ENCODE data around the gene HBS1L.

HBS1L gene

DNA sequence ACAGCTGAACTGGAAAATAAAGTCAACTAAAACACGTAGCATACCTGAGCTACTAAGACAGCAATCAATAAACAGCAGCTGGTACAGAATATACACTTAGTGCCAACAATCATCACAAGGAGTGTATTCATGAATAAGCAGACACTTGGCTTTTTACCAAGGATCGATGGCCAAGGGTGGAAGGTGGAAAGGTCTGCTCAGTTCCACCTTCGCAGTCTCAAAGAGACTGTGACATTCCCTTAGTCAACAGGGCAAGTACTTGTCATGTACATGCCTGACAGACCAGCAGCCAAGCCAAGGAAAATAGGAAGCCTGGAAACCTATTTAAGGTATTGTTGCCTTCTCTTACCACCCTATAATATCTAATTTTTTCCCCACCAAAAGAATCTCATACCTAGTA is 21.4 kb downstream of the HBS1L start:
- no peak for DNase-seq

DNA sequence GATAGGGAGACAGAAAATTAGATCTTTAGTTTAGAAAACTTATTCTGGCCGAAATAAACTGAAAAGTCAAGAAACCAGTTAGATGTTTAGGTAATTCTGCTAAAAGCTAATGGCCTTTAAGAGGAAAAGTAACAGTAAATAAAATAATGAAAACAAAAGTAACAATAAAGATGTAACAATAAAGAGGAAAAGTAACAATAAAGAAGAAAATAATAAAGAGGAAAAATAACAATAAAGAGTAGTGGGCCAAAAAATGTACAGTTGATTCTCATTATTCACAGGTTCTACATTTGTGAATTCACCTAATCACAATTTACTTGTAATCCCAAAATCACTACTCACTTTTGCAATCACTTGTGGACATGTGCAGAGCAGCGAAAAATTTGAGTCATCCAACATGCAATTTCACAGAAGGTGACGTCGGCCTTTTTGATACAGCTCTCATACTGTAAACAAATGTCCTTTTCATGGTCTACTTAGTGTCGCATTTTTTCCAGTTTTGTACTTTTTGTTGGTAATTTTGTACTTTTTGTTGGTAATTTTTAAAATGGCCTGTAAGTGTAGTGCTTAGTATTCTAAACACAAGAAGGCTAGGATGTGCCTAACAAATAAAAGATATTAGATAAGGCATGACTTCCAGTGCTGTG is 24.0 kb downstream of the HBS1L start:
- no peak for DNase-seq

DNA sequence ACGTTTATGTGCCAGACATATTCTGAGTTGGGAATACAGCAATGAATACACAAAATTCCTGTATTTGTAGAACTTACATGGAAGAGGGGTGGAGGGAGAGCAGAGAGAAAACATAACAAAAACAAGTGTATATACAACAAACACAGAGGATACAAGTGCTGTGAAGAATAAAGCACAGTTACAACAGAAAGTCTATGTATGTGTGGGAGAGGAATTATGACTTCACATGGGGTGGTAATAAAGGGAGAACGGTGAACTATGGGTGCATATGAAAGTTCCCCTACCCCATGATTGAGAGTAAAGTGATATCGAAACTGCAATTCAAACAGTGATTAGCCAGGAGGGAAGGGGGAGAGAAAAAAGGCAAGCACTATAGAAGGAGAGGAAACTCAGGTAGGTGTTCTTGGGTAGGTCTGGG is 24.6 kb downstream of the HBS1L start:
- DNase-seq: no peak

DNA sequence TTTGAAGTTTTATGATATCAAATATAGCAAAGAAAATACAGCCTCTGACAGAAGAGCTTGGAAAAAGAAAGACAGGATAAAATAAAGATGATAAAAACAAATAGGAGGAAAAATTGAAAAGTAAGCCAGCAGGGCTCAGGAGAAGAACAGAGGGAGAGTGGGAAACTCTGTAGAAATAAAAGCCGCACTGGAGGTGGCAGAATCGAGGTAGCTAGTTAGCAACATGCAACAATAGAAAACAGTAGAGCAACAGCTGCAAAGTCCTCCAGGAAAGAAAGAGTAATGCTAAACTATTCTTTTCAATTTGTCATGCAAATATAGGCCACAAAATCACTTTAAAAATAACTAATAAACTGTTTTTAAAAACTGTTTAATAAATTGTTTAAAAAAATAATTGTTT is 28.8 kb downstream of the HBS1L start:
- no peak for DNase-seq

DNA sequence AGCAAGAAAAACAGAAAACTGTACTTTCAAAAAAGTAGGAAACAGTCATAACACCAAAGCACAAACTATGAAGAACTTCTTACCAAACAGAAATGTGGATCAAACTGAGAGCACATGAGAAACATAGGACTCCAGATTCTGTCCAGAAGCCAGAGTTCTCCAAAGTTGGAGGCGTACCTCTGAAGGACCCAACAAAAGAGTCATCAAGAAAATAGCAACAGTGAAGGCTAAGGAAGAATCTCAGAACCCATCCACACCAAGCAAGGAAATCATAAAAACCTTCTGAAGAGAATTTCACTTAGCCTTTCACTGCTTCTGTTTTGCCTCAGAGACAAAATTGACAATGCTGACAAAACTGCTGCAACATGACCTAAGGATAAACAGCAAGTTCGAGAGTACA is 29.4 kb downstream of the HBS1L start:
- no peak for DNase-seq

DNA sequence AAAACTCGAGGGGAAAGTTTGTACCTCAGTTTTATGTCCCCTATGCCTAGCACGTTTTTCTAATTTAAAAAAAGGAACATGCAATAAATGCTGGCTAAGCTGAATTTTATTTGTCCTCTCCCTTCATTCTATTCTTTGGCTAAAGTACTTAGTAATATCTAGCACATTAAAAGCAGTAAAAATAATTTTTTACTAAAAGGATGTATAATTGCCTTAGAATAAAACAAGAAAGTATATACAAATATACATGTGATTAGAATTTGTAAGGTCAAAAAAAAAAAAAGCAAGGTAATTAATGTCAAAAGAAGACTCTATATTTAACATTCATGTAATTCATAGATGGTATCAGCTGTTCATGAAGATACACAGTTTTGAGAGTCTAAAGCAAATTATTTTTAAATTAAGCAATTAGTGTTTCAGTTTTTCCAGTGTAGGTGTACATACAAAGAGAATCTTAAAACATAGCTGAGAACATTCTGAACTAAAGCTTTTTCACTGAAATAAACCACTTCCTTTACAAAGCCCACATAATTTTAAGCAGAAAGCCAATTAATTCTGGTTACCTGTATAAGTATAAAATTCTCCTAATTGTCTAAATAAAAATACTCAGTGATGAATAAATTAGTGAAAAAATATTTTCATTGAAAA is 32.4 kb downstream of the HBS1L start:
- no peak for DNase-seq

DNA sequence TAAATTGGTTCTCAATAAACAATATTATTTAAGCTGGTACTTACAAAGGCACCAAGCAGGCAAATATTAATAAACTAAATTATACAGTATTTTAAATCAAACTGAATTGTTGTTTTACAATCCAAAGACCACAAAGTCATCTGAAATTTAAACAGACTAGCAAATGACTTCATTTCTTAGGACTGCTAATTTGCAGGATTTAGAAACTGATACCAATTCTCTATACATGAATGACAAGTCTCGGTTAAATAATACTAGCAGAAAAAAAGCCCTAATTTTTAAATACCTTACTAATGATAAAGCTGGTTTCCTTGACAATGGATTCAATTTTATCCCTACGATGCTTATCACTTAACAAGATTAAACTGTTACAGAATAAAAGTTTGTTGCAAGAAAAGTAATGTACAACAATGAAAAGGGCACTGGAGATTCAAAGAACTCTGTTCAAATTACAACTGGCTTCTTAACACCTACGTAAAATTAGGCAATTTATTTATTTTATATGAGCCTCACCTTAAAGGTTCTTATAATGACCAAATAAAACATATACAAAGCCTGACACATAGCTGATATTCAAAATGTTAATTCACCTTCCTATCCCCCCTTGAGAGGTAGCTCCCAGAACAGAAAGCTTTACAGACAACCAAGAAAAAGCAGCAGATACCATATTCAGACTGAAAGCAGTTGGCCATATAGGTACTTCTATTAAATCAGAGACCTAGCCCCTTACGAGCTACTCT is 33.1 kb downstream of the HBS1L start:
- no peak for DNase-seq

DNA sequence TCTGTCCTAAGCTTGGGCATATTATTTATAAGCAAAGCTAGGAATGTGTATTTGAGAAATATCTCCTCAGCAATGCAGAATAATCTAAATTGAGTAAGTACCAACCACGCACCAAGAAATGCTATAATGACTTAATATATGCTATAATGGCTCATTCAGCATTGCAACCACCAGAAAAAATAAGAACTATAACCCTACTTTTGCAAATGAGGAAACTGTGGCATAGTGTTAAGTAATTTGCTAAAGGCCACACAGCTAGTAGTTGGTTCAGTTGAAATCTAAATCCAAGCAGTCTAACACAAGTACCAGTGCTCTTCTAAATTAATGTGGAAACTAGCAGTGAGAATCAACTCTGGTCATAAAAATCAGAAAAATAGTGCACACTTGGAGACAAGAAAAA is 35.7 kb downstream of the HBS1L start:
- peak; percentile 50 for DNase-seq

DNA sequence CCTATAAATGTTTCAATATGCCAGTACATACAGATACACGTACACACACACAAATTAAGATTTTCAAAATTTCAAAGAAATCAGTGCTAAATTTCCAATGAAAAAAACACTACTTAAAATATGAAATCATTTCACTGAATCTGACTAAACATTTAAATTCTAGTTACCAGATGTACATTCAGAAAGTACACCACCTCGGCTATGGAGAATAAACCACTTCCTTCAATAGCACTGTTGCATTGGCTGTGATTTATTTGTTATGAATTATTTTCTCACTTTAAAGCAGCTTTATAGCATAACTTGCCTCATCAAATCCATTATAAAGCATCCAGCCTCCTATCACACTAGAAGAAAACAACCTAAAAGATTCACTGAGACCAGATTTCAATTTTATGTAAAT is 36.6 kb downstream of the HBS1L start:
- DNase-seq: no peak

DNA sequence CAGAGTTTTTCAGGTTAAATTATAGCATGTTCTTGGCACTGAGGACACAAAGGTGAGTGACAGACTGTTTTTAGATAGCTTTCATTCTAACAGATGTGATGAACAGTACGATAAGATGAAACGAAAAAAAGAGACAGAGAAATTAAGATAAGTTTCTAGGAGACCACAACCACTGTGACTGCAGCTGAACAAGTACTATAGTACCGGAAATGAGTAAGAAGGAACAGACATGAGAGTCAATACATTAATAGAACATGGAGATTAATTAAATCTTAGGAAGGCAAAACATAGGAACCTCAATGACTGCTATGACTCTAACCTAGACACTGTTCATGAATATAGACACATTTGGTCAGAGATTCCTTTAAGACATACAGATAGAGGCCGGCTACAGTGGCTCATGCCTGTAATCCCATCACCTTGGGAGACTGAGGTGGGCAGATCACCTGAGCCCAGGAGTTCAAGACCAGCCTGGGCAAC is 40.2 kb downstream of the HBS1L start:
- no peak for DNase-seq

DNA sequence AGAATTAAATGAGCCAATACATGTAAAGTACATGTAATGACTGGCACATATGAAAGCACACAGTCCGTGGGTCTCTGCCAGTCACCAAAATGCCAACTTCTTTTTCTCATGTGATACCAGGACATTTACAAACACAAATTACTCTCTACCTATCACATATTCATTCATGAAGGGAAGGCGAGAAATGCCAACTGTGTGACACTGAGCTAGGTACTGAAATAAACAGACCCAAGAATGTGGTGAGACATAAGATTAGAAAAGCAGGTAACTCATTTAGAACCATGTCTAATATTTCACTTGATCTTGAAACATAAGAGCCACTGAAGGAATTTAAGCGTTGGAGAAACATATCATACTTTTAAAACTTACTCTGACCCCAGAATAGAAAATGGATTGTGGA is 41.4 kb downstream of the HBS1L start:
- no peak for DNase-seq

DNA sequence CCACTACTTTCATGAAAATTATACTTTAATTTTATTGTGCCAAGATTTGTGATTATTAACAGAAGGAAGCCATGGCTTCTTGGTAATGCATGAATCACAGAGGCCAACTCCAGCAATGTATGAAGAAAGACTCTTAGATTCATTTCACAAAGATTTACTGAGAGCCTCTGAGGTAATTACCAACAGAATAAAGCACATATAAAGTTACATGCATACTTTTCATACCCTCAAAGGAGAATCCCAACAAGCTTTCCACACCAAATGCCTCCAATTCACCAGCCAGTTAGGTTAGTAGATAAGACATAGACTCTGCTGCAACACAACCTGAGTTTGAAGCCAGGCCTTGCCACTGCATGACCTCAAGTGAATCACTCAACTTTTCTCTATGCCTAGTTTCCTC is 41.9 kb downstream of the HBS1L start:
- no peak for DNase-seq

DNA sequence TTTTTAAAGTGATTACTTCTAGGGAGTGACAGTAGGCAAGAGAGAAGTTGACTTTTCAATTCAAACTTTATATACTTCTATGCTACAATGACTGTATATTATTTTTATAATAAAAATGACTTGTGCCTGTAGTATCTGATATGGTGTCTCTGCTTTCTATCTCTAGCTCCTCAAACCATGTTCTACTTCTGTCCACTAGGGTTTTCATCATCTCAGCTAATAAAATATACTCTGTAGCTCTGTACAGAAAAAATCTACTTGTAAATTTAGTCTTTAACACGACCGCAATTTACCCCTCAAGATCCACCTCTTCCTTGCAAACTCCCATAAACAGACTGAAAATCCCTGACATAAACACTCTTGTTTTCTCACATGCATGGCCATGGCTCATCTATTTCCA is 42.3 kb downstream of the HBS1L start:
- DNase-seq: no peak

DNA sequence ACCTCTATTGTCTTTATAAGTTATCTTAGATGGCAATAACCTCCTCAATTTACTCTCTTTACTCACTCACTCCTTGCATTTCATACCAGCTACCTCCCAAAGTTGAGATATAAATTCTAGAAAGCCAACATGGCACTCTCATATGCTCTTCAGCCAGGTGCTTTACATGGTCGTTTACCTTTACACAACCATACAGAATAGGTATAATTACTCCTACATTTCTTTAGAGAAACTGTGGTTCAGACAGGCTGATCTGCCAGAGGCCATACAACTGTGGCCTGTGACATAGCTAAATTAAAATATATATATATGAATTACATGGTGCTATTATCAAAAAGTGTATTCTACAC is 45.7 kb downstream of the HBS1L start:
- no peak for DNase-seq

DNA sequence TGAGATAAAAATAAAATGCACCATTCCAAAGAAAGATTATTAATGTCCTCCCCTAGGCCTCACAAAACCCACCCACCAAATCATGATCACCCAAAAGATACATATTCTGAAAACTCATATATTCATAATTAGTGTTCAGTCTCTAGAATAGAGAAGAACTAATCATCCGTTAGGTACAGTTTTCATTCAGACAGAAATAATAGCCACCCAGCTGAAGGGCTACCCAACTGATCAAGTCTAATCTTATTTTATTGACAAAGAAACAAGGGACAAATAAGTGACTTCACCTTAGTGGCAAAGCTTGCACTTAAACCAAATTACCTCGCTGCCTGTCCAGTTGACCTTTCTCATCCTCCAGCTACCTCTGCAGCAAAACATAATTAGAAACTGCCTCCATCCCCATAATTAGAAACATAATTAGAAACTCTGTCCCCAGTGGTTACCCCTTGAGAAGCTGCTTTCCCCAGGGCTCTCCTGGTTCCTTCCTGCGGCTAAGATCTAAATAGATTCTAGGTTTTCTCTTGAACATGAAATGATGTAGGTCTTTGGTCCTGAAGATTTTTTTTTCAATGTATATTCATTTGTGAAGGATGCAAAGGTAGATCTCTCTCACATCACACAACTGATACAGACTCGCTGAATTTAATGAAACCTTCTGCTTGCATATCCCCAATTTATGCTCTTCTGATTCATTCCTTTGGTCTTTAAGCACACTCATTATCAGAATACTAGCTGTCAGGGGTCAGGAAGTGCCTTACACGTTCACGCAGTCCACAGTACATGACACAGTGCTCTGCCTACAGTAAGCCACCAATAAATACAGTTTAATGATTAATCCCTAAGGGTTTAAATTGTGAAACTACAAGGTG is 46.3 kb downstream of the HBS1L start:
- no peak for DNase-seq

DNA sequence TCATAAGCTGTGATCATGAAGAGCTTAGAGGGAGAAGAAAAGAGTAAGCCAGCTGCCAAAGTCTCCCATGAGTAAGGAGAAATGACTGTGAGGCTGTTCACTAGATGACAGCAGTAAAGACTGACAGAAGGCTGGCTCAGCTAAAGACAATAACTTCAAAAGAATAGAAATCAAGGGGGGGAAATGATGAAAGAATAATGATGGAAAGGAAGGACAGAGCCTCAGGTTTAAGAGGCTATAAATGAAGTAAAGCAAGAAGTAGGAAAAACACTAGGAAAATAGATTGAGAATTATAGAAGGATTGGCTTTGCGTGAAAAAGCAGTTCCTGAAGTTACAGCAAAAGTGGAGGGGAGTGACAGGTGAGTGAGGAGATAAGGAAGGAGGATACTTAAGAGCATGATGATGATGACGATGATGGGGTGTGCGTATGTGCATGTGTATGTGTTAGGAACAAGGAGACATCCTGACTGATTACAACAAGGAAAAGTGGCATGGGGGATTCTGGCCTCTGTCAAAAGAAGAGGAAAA is 48.2 kb downstream of the HBS1L start:
- DNase-seq: no peak

DNA sequence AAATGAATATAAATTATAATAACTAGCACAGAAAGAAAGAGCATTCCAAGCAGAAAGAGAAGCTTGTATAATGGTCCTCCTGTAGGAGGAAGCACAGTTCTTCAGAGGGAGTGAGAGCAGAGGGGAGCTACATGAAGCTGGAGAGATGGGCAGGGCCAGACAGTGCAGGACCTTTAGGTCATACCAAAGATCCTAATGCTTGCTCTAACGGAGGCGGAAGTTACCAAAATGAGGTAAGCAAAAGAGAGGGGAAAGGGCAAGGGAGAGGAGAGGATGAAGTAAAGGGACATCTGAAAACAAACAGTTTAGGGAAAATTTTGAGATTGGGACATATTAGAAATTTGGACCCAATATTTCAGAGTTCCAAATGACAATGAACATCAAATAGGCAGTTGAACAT is 50.2 kb downstream of the HBS1L start:
- DNase-seq: no peak

DNA sequence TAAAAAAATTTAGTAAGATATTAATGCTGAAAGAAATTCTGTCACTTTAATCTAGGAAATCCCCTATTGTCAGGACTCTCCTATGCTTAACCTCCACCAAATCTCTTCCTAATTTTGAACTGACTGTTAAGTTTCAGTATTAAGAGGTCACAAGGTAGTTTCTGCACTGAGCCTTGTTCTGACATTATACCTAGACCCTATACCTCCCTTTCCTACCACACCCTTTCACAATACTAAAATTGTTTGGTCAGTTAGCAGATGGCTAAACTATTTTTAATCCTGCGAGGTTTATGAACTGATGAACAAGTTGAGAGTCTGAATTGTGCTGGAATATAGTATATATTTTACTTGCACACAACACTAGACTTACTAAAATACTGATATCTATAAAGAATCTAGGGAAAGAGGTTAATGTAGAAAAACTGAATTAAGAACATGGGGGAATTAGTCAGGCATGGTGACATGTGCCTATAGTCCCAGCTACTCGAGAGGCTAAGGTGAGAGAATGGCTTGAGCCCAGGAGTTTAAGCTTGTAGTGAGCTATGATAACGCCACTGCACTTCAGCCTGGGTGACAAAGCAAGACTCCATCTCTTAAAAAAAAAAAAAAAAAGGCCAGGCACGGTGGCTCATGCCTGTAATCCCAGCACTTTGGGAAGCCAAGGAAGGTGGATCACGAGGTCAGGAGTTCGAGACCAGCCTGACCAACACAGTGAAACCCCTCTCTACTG is 51.5 kb downstream of the HBS1L start:
- DNase-seq: peak; percentile 7

DNA sequence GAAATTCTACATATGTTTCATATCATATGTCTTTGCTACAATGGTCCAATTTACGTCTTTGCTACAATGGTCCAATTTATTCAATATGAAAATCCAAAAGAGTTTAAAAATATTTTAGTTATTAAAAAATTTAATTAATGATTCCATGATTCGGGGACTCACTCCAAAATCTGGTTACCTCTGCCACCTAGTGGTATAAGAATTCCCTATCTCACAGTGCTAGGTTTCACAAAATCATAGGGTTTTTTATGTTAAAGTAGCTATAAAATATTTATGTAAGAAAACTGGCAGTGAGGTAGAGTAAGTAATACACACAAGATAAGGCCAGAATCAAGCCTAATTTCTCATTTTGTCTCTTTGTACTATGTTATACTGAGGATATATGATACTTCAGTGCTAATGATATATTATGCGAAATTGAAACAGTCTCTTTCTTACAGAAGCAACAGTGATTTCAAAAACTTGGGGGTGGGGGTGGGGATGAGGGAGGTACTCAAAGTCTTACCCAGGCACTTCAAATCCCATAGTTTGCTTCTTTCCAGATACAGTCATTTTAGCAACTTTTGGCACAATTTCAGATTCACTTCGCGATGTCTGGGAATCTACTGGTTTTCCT is 52.3 kb downstream of the HBS1L start:
- no peak for DNase-seq

DNA sequence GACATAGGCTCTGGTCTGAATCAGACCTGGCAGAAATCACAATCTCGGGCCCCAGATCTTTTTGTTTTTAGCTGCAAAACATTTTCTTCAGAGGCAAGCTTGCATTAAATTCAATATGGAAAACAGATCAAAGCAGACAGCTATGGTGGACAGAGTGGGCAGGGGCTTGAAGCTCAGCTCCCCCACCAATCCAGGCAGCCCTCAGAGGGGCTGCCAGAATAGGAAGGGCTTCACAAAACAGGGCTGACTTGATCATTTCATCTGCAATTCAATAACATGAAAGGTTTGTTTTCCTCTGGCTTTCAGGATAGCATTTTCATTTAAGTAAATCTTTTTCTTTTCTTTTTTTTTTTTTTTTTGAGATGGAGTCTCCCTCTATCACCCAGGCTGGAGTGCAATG is 55.5 kb downstream of the HBS1L start:
- DNase-seq: no peak

DNA sequence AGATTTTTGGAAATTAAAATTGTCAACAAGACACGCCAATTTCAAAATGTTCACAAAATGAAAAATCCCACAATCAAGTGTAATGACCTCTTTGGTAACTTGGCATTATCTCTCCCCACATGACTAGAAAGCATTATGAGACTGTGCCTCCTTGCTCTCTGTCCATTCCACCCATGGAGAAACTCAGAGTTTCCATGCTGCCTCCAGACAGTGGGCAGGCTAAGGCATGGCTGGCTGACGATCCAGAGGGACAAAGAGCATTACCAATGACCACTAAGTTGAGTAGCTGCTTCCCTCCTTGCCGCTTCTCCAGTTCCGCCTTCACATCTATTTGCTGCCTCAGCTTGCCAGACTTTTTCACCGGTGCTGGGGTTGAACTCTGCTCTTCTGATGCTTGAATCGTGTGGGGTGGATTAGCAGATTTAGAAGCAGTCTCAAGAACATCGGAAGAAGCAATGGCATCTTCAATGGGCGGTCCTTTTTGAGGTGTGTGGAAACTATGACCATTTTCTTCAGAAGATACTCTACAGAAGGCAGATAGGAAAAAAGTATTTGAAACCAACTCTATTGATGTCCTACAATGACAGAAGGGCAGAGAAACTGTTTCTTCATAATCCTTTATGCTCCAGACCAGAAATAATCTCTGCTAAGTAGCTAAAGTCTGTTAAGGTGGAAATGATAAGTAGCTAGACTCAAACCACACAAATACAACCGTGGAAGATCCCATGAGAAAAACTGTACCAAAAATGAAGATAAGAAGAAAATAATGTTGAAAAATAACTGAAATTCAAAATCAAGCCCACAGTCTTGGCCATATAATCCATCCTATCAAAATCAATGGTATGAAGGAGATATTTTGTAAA is 57.3 kb downstream of the HBS1L start:
- DNase-seq: no peak
